OCI-M2 (cell line): ENCODE results near the gene CIPC.

Experiments used
- DNase-seq: peaks from one replicate; lab custom pipeline; 2025; ENCODE audit not compliant: unreplicated experiment; lab: John Stamatoyannopoulos, UW

Gene CIPC, protein sequence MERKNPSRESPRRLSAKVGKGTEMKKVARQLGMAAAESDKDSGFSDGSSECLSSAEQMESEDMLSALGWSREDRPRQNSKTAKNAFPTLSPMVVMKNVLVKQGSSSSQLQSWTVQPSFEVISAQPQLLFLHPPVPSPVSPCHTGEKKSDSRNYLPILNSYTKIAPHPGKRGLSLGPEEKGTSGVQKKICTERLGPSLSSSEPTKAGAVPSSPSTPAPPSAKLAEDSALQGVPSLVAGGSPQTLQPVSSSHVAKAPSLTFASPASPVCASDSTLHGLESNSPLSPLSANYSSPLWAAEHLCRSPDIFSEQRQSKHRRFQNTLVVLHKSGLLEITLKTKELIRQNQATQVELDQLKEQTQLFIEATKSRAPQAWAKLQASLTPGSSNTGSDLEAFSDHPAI

DNA sequence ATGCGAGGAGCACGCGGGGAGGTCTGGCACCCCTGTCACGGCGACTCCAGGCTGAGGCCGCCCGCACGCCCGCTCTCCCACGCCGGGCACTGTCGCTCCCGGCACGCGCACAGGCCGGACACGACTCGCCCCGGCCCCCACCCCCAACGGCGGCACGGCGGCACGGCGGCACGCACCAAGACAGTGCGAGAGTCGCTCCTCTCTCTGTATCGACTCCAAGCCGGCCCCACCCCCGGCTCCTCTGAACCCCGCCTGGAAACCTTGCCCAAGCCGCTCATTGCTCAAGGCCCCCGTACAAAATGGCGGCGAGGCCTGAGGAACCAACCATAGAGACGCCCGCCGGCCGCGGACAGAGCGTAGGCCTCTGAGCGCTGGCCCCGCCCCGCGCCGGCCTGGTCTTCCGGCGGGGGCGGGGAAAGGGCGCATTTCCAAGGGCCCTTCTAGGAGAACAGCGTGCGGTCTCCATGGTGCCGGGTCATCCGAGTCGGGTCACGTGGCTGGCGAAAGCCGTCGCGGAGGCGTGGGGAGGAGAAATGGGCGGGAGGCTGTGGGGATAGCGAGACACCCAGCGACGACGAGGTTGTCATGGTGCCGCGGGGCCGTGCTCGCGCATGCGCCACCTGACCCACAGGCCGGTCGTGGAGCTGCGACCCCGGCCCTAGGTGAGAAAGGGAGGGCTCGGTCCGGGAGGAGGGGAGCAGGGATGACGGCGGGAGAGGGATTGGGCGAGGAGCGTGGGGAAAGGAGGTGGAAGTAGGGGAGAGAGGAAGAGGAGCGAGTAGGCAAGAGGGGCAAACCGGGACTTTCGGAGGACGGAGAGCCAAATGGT lies at the start of gene CIPC:
Gene CIPC (plus strand): TSS at position 559 of the 829 bp plus-strand sequence. CDS start 7,451 bp downstream, outside the sequence.
- DNase-seq: peak; percentile 92

DNA sequence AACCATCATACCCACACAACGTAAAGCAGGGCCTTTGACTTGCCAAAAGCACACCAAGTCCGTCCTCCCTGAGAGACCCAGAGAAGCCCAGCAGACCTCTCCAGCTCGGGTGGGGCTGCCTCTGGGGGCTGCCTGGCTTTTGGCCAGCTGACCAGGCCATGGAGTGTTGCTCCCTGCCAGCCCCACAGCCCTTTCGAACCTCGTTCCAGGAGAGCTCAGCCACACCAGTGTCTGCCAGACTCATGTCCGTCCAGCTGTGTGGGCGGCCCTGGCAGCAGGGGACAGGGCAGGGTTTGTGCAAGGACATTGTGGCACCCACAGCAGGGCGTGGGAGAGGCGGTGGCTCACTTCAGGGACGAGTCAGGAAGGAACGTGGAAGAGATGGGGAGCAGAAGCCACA lies 46.9 kb upstream of the CIPC start:
- no peak for DNase-seq

DNA sequence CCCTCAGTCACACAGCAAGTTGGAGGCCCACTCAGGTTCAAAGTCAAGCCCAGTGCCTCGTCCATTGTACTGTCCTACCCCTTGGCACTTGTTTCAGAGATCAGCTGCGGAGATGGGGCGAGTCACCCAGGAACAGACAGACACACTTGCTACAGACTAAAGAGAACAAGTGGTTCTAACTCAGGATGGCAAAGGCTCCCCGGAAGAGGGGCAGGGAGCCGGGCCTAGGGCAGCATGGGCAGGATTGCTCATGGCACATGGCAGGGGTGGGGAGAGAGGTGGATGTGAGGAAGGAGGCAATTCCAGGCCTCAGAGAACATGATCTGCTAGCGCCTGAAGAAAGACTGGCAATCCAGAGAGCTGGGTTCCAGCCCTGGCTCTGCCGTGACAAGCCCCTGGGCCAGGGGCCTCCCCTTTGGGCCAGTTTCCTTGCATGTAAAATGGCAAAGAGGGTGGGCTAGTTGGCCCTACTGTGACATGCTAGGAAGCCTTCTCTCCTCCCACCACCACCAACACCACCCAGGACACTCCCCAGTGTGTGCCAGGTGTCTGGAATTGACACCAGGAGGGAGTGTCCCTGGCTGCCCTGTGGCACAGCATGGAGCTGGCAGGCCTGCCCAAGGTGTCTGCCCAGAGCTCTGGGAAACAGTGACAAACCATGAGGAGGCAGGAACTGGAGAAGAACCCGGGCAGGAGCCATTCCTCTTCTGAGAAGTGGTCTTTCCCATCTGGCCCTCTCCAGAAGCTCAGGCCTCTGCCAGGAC lies 45.6 kb upstream of the CIPC start:
- no peak for DNase-seq

DNA sequence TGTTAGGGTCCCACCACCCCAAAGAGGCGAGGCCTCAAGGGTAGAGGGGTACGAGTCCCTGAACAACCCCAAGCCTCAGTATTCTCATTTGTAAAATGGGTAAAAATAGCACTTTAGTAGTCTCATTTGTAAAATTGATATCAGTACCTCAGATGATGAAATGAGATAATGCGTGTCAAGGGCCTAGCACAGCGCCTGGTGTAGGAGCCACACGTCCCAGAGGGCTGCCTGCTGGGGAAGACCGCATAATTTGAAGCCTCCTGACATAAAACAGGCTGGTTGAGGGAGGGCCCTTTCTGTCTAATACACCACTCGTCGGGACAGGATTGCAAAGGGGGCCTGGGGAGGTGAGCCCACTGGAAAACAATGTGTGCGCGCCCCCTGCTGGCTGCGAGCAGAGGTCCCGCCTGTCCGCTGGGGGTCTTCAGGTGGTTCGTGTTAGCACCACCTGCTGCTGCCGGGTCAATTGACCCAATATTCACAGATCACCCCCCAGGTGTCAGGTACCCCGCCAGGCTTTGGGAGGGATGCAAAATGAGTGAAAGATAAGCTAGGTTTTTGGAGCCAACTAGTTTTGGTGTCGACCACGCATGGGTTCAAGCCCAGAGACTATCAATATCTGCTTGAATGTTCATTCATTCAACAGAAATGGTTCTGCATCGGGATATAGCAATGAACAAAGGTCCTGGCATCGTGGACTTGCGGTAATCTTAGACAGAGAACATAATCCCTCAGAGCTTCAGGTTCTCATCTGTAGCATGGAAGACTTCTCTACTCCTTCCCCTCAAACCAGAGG lies 44.8 kb upstream of the CIPC start:
- DNase-seq: no peak

DNA sequence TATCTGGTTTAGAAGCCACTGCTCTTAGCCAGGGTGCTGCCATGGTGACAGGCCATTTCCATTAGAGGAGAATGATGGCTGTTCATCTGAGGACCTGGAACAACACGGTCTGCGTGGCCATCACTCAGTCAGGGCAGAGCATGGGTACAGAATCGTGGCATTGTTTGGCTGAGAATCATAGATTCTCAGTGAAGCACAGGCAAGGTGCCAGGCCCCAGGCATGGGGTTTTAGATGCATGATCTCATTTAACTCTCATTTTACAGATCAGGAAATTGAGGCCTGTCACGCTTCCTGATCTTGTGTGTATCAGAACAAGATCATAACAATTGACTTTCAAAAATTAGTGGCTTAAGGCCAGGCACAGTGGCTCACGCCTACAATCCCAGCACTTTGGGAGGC lies 42.8 kb upstream of the CIPC start:
- no peak for DNase-seq

- DNase-seq: no peak
These were observed 42.1 kb upstream of the CIPC start for GRCh38 chr14:77055981-77056380.

- no peak for DNase-seq
These were observed 39.9 kb upstream of the CIPC start for GRCh38 chr14:77058117-77058516.

DNA sequence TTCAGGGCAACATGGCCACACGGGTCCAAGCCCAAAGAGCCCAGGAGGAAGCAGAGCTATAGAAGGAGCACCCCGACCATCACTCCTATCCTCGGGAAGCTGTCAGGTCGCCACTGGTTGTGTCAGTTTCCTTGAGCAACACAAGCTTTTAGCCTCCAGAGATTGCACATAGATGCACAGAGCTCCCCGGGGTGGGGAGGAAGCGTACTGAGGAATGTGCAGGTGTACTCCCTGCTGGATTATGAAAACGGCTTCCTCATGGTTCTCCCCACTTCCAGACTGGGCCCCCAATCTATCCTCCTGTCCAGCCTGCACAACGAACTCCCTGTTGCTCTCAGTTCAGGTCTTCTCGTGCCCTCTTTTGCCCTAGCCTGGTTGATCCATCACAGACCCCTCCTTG lies 39.3 kb upstream of the CIPC start:
- DNase-seq: no peak

DNA sequence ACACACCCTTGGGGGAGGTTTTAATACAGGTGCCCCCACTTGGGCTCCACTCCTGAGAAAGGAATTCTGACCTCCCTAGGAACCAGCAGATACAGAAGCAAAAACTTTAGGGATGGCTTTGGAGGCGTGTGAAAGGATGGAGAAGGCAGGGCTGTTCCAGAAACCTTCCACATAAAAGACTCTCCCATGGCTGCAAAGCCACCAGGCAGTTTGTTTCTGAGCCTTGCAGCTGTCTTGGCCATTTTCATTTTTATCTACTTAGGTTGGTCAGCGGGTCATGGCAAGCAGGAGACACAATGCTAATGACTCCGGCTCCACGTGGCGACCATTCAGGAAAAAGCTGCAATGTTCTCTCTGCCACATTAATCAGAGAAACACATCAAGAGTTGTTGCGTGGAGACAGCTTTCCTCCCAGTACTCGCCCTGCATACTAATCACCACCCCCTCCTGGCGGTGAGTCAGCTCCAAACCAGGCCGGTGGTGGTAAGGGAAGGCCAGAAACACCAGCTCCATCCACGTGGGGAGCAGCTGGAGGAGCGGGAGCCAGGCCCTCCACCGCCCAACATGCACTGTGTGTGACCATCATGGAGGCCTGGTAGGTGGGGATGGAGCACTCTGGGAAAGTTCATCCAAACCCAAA lies 38.7 kb upstream of the CIPC start:
- DNase-seq: no peak

DNA sequence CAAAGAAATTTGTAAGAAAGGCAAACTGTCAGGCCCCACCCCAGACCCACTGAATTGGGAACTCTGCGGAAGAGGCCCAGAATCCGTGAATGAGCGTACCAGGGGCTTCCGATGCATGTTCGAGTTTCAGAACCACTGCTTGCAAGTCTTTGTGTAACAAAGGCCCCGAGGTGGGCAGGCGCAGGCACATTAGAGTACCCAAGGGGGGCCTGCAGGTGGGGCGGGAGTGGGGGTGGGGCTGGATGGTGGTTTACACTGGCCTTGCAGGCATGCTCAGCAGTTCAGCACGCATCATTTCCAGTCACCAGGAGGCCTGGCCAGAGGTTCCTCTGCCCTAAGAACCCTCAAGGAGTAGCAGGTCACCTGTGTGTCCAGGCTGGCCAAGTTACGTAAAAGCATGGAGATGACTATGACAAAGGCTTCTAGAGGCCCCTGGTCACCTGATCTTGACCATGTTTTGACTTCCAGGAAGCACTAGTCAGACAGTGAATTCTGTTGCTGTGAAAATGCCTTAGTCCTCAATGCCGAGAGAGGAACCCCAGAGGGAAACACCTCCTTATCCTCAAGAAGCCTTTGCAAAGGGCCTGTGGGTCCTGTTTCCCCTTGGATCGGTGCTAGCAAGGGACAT lies 36.3 kb upstream of the CIPC start:
- no peak for DNase-seq

- no peak for DNase-seq
These were observed 35.8 kb upstream of the CIPC start for GRCh38 chr14:77062261-77062660.

DNA sequence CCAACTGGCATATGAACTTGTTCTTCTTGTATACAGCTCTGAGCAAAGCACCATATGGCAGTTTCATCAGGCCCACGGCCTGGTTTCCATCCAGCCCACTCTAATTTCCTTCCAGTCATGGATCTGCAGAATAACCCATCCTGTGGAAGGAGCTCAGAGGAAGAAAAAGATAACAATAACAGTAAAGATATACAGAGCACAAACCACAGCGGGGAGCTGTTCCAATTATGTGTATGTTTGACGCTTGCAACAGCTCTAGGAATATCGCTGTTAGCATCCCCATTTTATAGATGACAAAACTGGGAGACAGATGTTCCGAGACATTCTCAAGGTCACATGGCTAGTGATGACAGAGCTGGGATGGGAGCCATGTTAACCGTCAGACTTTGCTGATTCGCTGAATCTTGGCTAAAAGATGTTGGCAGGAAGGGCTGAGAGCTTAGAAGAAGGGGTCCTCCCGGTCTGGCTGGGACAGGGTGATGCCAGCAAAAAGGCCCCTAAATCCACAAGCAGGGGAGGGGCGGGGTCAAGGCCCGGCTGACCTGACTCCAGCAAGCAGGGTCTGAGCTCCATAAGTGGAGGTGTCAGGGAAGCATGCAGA lies 34.4 kb upstream of the CIPC start:
- DNase-seq: no peak

- DNase-seq: no peak
These were observed 33.4 kb upstream of the CIPC start for GRCh38 chr14:77064521-77065178.

- DNase-seq: no peak
These were observed 32.0 kb upstream of the CIPC start for GRCh38 chr14:77065851-77066577.

GRCh38 chr14:77066578-77067172 lies 31.4 kb upstream of the CIPC start:
- DNase-seq: no peak

- DNase-seq: no peak
These were observed 30.2 kb upstream of the CIPC start for GRCh38 chr14:77067632-77068516.
